H1 (cell line): Measurements from ENCODE around the gene DICER1. TPM values are rescaled to one million over a fixed set of nuclear protein-coding genes. Genes with fewer than 3 reads are reported as not detected.

Experiments used
- CTCF ChIA-PET: fragments of 300-600 bp; sonication (Branson Sonifier 250); formaldehyde crosslinking; loops from one replicate; lab custom pipeline; 2021; ENCODE audit not compliant: partially characterized antibody; lab: Charles Lee
- POLR2A ChIA-PET: fragments of 300-600 bp; sonication (Branson Sonifier 250); formaldehyde crosslinking; loops from one replicate; lab custom pipeline; 2021; ENCODE audit warnings: inconsistent platforms; ENCODE audit not compliant: partially characterized antibody; lab: Charles Lee
- DNase-seq, 2 experiments: peaks; one replicate each; pipeline versions ENCODE4 v3.0.0 to v3.0.0-alpha.2; 2010 to 2022; ENCODE audit warnings: low spot score in 2 of 2, low read depth in 1 of 2, mixed read lengths in 1 of 2
- FAIRE-seq: peaks from 2 replicates; lab custom pipeline; 2011; peaks lifted over from hg19 to GRCh38; lab: Jason Lieb, UNC
- H2AFZ ChIP-seq: 2 replicates; pipeline ENCODE4 v1.8.1; 2012; ENCODE audit warnings: low read length, inconsistent platforms
- H2AK5ac ChIP-seq: 2 replicates; pipeline ENCODE4 v1.6.1; 2013; ENCODE audit warnings: low read depth, low read length
- H2BK120ac ChIP-seq: replicated peaks from 2 replicates; pipeline ENCODE3; 2013; ENCODE audit warnings: low read depth, low read length, inconsistent platforms
- H2BK12ac ChIP-seq: 2 replicates; pipeline ENCODE4 v1.6.1; 2013; ENCODE audit warnings: low read depth, low read length
- H2BK15ac ChIP-seq: 2 replicates; pipeline ENCODE4 v1.6.1; 2013; ENCODE audit warnings: low read length
- H2BK20ac ChIP-seq: 2 replicates; pipeline ENCODE4 v1.6.1; 2013; ENCODE audit warnings: low read length
- H2BK5ac ChIP-seq: 2 replicates; pipeline ENCODE4 v1.6.1; 2013; ENCODE audit warnings: low read depth, low read length
- H3K14ac ChIP-seq: 2 replicates; pipeline ENCODE4 v1.6.1; 2013; ENCODE audit warnings: inconsistent platforms; ENCODE audit not compliant: insufficient read length
- H3K18ac ChIP-seq: 2 replicates; pipeline ENCODE4 v1.6.1; 2013; ENCODE audit warnings: low read length; ENCODE audit errors: extremely low read depth
- H3K23ac ChIP-seq: 2 replicates; pipeline ENCODE4 v1.6.1; 2013; ENCODE audit warnings: inconsistent platforms; ENCODE audit not compliant: insufficient read length
- H3K23me2 ChIP-seq: 2 replicates; pipeline ENCODE4 v1.6.1; 2013; ENCODE audit warnings: low read depth, low read length
- H3K27ac ChIP-seq: 2 replicates; pipeline ENCODE4 v1.6.1; 2011; ENCODE audit warnings: low read depth, low read length, inconsistent platforms
- H3K27me3 ChIP-seq, 4 experiments: replicated peaks in 1 of 4; 1 replicate in 1 of 4; 2 replicates in 3 of 4; pipeline versions ENCODE4 v1.6.1 to v1.8.1; 2011 to 2013; ENCODE audit warnings: low read length in 3 of 4, mild to moderate bottlenecking in 3 of 4, inconsistent platforms in 2 of 4, mixed read lengths in 2 of 4, moderate library complexity in 1 of 4; ENCODE audit not compliant: control insufficient read depth in 3 of 4, insufficient read depth in 3 of 4; ENCODE audit errors: extremely low read depth in 1 of 4
- H3K36me3 ChIP-seq, 4 experiments: 2 replicates each; pipeline versions ENCODE4 v1.6.1 to v1.8.1; 2011 to 2013; ENCODE audit warnings: mild to moderate bottlenecking in 4 of 4, low read length in 3 of 4, moderate library complexity in 2 of 4, control low read depth in 1 of 4, inconsistent platforms in 1 of 4; ENCODE audit not compliant: insufficient read depth in 4 of 4, control insufficient read depth in 2 of 4
- H3K4ac ChIP-seq: replicated peaks from 2 replicates; pipeline ENCODE3; 2013; ENCODE audit warnings: low read length, low read depth, mixed read lengths, inconsistent platforms; ENCODE audit not compliant: insufficient read length
- H3K4me1 ChIP-seq, 4 experiments: replicated peaks in 1 of 4; 1 replicate in 1 of 4; 2 replicates in 3 of 4; pipeline versions ENCODE4 v1.6.1 to v1.8.1; 2011 to 2013; ENCODE audit warnings: low read length in 3 of 4, inconsistent platforms in 2 of 4, mixed read lengths in 1 of 4; ENCODE audit not compliant: insufficient read depth in 4 of 4, control insufficient read depth in 3 of 4
- H3K4me2 ChIP-seq, 2 experiments: 2 replicates each; pipeline versions ENCODE4 v1.6.1 to v1.8.1; 2011 to 2013; ENCODE audit warnings: low read depth in 2 of 2, low read length in 2 of 2, control low read depth in 1 of 2, inconsistent platforms in 1 of 2, mild to moderate bottlenecking in 1 of 2; ENCODE audit not compliant: insufficient read depth in 1 of 2
- H3K4me3 ChIP-seq, 4 experiments: fragments of 200-600, 300-600 bp in 1 of 4; sonication (generic), shearing (Covaris generic), sonication (Bioruptor Twin) in 1 of 4; 2 replicates each; pipeline versions ENCODE4 v1.5.1 to v1.8.1; 2011 to 2016; ENCODE audit warnings: low read length in 4 of 4, low read depth in 3 of 4, control low read depth in 2 of 4, inconsistent platforms in 2 of 4, mild to moderate bottlenecking in 2 of 4, mixed read lengths in 1 of 4, moderate library complexity in 1 of 4; ENCODE audit not compliant: insufficient read depth in 2 of 4; ENCODE audit errors: extremely low read depth in 1 of 4
- H3K56ac ChIP-seq: replicated peaks from 2 replicates; pipeline ENCODE3; 2013; ENCODE audit warnings: low read depth, mild to moderate bottlenecking, mixed read lengths, low read length, inconsistent platforms; ENCODE audit not compliant: insufficient read length
- H3K79me1 ChIP-seq: 2 replicates; pipeline ENCODE4 v1.6.1; 2013; ENCODE audit warnings: low read depth, low read length, control low read depth
- H3K79me2 ChIP-seq, 2 experiments: 2 replicates each; pipeline versions ENCODE4 v1.6.1 to v1.8.1; 2012 to 2013; ENCODE audit warnings: low read length in 2 of 2, mild to moderate bottlenecking in 2 of 2, inconsistent platforms in 1 of 2; ENCODE audit not compliant: insufficient read depth in 2 of 2, control insufficient read depth in 1 of 2
- H3K9ac ChIP-seq, 4 experiments: replicated peaks in 1 of 4; 1 replicate in 1 of 4; 2 replicates in 3 of 4; pipeline versions ENCODE4 v1.6.1 to v1.8.1; 2011 to 2013; ENCODE audit warnings: low read depth in 3 of 4, low read length in 3 of 4, control low read depth in 2 of 4, mild to moderate bottlenecking in 2 of 4, moderate library complexity in 2 of 4, inconsistent platforms in 1 of 4; ENCODE audit errors: extremely low read depth in 1 of 4
- H3K9me3 ChIP-seq, 2 experiments: 2 replicates each; pipeline versions ENCODE4 v1.6.1 to v1.8.1; 2012 to 2013; ENCODE audit warnings: mild to moderate bottlenecking in 2 of 2, moderate library complexity in 2 of 2, control low read depth in 1 of 2, inconsistent platforms in 1 of 2, low read depth in 1 of 2, low read length in 1 of 2, mixed read lengths in 1 of 2; ENCODE audit not compliant: insufficient read depth in 2 of 2
- H4K20me1 ChIP-seq, 2 experiments: replicated peaks in 1 of 2; 2 replicates each; pipeline versions ENCODE3 to v1.8.1; 2011 to 2013; ENCODE audit warnings: inconsistent platforms in 2 of 2, low read length in 2 of 2, mild to moderate bottlenecking in 1 of 2; ENCODE audit not compliant: insufficient read depth in 2 of 2, control insufficient read depth in 1 of 2
- H4K5ac ChIP-seq: 2 replicates; pipeline ENCODE4 v1.6.1; 2013; ENCODE audit warnings: low read length, low read depth, mixed read lengths, inconsistent platforms; ENCODE audit not compliant: insufficient read length
- H4K8ac ChIP-seq: 2 replicates; pipeline ENCODE4 v1.8.0; 2013; ENCODE audit warnings: mild to moderate bottlenecking, moderate library complexity, low read length, inconsistent platforms; ENCODE audit not compliant: insufficient read depth; ENCODE audit errors: extremely low read depth
- H4K91ac ChIP-seq: replicated peaks from 2 replicates; pipeline ENCODE3; 2013; ENCODE audit warnings: low read length, mixed read lengths, inconsistent platforms; ENCODE audit not compliant: insufficient read length
- BACH1 ChIP-seq: IDR thresholded peaks from 2 replicates; pipeline ENCODE4 v1.6.1; 2012; ENCODE audit warnings: low read length, improper control_type of control experiment
- CREB1 ChIP-seq: IDR thresholded peaks from 2 replicates; pipeline ENCODE4 v1.6.1; 2012; ENCODE audit warnings: inconsistent platforms
- E2F6 ChIP-seq: IDR thresholded peaks from 2 replicates; pipeline ENCODE4 v1.6.1; 2012; ENCODE audit warnings: inconsistent platforms
- EGR1 ChIP-seq: IDR thresholded peaks from 2 replicates; pipeline ENCODE4 v1.6.1; 2011; ENCODE audit warnings: low read depth, low read length, borderline replicate concordance
- JUN ChIP-seq: IDR thresholded peaks from 2 replicates; pipeline ENCODE4 v1.6.1; 2011; ENCODE audit warnings: low read depth, mild to moderate bottlenecking, improper control_type of control experiment, low read length
- KDM4A ChIP-seq: IDR thresholded peaks from one replicate; pipeline ENCODE4 v1.7.1; 2012; ENCODE audit warnings: low read depth, mild to moderate bottlenecking, moderate library complexity, low read length, inconsistent platforms; ENCODE audit not compliant: severe bottlenecking
- KDM5A ChIP-seq: fragments of 200-600 bp; IDR thresholded peaks from 2 replicates; pipeline ENCODE4 v1.7.1; 2012; ENCODE audit warnings: mild to moderate bottlenecking, low read length, inconsistent platforms, mixed read lengths
- POLR2AphosphoS5 ChIP-seq: IDR thresholded peaks from 2 replicates; pipeline ENCODE4 v1.6.1; 2011; ENCODE audit warnings: low read depth, low read length
- RFX5 ChIP-seq: IDR thresholded peaks from 2 replicates; pipeline ENCODE4 v1.6.1; 2011; ENCODE audit warnings: low read depth, low read length, improper control_type of control experiment, borderline replicate concordance
- ZNF274 ChIP-seq: IDR thresholded peaks from 2 replicates; pipeline ENCODE4 v1.7.0; 2012; ENCODE audit warnings: low read length, borderline replicate concordance; ENCODE audit errors: extremely low read depth
- WGBS, 2 experiments: shearing (Covaris generic) in 1 of 2; methylation state at CpG; one replicate each; pipeline versions ENCODE4 v1.1.6 to v1.1.7; 2013 to 2015; ENCODE audit warnings: low lambda C conversion rate in 2 of 2, mixed read lengths in 2 of 2, inconsistent platforms in 1 of 2, low coverage in 1 of 2, missing lambda C conversion rate in 1 of 2; ENCODE audit not compliant: insufficient replicate concordance in 2 of 2, insufficient coverage in 1 of 2, insufficient read length in 1 of 2; ENCODE audit errors: extremely low coverage in 1 of 2, missing lambda C conversion rate in 1 of 2; 5-methylcytosine and 5-hydroxymethylcytosine counted together
- polyA plus RNA-seq, 7 experiments: library from polyadenylated mRNA; depleted of rRNA in 3 of 7; stranded (reverse) in 5 of 7; unstranded in 2 of 7; fragments of >200 nt in 5 of 7; fragments of 200-250 nt in 2 of 7; gene quantifications; 1 replicate in 5 of 7; 2 replicates in 1 of 7; 4 replicates in 1 of 7; pipeline versions ENCODE4 v1.2.1 to v1.2.3, GENCODE V29; 2011 to 2013; ENCODE audit warnings: missing spikeins in 2 of 7, mixed read lengths in 2 of 7
- total RNA-seq: library from RNA; stranded (reverse); fragmentation: NEBNext Ultra II Directional; extraction: Animal tissue kit (Norgen Biotek cat#: 25700); gene quantifications from 2 replicates; pipeline ENCODE4 v1.2.1, GENCODE V29; 2021

DICER1 gene
- total and polyA plus RNA-seq, 2 of the 8 experiments (the other 6 are each of a cell fraction or from before 2014, with no cell fraction given): 11.9 to 61.8 TPM

- Histone ChIP-seq H3K18ac (no peak overlapping the region), H2BK12ac (no peak overlapping the region), H3K79me1 (no peaks in the 10 kb centered on the region), H3K27me3 (no peaks in the 10 kb centered on the region), H3K9me3 (peaks cover 4 to 5% of the 10 kb centered on the region in 2 experiments; a peak in 2 of 4 replicates), H3K4me3 (no peak overlapping the region), H2AK5ac (no peak overlapping the region), H3K56ac (no peak overlapping the region), H3K23ac (no peak overlapping the region), H3K14ac (no peak overlapping the region), H3K9ac (no peak overlapping the region), H2AFZ (no peak overlapping the region), H2BK15ac (no peak overlapping the region), H2BK120ac (no peak overlapping the region), H2BK20ac (no peak overlapping the region), H4K8ac (no peak overlapping the region), H3K27ac (no peak overlapping the region), H4K5ac (no peak overlapping the region), H3K4me2 (no peak overlapping the region), H3K23me2 (no peaks in the 10 kb centered on the region), H3K79me2 (no peaks in the 10 kb centered on the region), H4K91ac (no peak overlapping the region), H3K4ac (no peak overlapping the region), H3K4me1 (peaks cover 1 to 5% (median 2%) of the 10 kb centered on the region in 4 experiments; a peak in 1 of 7 replicates), H3K36me3 (no peaks in the 10 kb centered on the region; a peak in 1 of 8 replicates), H2BK5ac (no peak overlapping the region), H4K20me1 (no peaks in the 10 kb centered on the region)
- ChIA-PET POLR2A (interaction anchor here (1.2 kb wide), 1 partner anchor 11 kb away, joined by 3 read pairs; no protein-coding TSS in a partner anchor), CTCF (interaction anchor here (1.4 kb wide), 1 partner anchor 92 kb away, joined by 4 read pairs; no protein-coding TSS in a partner anchor)
- DNase-seq: no peak
- 80% methylated on average over 2 of the region's 2 CpGs; no CpG with 5 or more reads in 1 of the 2 experiments for WGBS, 2 experiments
- FAIRE-seq: no peak
- no peak for TF ChIP-seq JUN
- no peak for TF ChIP-seq KDM5A
- TF ChIP-seq POLR2AphosphoS5: no peak
- TF ChIP-seq E2F6: no peak
- TF ChIP-seq EGR1: no peak
- TF ChIP-seq BACH1: no peak
- TF ChIP-seq ZNF274: no peak
- TF ChIP-seq KDM4A: no peak
- no peak for TF ChIP-seq RFX5
- no peak for TF ChIP-seq CREB1
These were observed 5.8 kb upstream of the DICER1 start for GRCh38 chr14:95163132-95163531.
